NCI-H2029 treated with DMSO at 0.1 percent for 48 hours (cell line): Measurements from ENCODE around the gene LCE1E.

Source experiments
- DNase-seq: peaks from one replicate; lab custom pipeline; 2025; lab: John Stamatoyannopoulos, UW

The LCE1E gene, protein sequence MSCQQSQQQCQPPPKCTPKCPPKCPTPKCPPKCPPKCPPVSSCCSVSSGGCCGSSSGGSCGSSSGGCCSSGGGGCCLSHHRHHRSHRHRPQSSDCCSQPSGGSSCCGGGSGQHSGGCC

DNA sequence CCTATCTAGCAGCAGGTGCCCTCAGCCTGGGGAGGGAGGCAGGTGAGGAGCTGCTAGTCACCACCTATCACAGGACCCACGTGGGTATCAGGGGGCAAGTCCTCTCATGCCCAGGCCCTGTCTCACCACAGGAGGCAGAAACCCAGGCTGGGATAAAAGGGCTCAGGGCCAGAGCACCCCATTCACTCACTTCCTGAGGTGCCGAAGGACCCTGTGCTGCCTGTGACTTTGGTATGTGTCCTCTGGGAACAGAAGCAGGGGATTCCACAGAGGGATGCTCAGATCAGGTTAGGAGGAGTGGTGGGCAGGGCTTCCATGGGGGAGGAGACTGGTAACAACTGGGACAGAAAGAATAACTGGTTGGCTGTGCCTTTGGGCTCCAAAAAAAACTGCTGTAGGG lies at the start of gene LCE1E:
Gene LCE1E, plus strand, starts transcription at position 181 of the 400 bp plus-strand sequence. CDS start 1,043 bp downstream, outside the sequence.
- no peak for DNase-seq

DNA sequence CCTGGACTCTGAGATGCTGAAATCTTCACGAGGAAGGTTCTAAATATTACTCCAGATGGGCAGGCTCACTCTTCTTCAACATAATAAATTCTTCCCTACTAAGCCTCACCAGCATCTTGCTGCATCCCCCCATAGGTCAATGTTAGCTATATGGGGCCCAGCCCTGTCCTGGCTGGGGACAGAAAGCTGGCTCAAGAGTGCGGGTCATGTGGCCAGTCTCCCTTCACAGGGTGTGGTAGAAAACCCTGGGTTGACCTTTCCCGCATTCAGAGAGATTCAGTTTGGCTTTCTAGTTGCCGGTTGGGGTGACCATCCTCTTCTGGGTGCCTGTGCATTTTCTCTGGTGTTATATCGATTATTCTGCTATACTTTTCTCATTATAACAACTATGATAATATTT lies 48.1 kb upstream of the LCE1E start:
- no peak for DNase-seq

DNA sequence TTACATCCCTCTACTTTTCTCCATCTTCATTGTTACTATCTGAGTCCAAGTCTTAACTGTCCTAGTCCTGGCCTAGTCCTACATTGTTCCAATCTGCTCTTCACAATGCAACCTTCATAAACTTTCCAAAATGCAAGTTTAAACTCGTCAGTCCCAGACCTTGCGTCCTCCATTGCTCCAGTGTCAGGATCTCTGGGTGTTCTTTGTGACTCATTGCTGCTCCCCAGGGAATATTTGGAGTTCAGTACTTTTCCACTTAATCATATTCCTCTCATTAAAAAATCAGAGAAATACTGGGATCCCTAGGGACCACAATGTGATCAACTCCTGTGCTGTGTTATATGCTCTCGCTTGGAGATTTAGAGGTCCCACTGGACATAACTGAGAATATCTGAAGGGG lies 46.2 kb upstream of the LCE1E start:
- no peak for DNase-seq

DNA sequence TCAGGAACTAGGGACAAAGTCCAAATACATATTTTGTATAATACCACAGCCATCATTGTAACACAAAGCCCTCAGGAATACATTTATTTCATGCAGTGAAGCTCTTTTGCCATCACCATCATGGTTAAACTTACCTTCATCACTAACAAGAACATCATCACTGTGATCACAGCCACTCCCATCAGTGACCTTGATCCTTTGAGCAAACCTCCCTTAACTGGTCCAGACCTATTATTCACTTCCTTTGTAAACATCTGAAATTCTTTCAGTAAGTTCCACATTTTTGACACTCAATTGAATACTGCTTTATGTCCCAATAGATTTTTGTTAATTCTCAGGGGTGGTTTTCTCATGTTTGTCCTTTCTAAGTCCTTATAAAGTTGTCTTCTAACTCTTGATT lies 44.4 kb upstream of the LCE1E start:
- DNase-seq, result no peak

DNA sequence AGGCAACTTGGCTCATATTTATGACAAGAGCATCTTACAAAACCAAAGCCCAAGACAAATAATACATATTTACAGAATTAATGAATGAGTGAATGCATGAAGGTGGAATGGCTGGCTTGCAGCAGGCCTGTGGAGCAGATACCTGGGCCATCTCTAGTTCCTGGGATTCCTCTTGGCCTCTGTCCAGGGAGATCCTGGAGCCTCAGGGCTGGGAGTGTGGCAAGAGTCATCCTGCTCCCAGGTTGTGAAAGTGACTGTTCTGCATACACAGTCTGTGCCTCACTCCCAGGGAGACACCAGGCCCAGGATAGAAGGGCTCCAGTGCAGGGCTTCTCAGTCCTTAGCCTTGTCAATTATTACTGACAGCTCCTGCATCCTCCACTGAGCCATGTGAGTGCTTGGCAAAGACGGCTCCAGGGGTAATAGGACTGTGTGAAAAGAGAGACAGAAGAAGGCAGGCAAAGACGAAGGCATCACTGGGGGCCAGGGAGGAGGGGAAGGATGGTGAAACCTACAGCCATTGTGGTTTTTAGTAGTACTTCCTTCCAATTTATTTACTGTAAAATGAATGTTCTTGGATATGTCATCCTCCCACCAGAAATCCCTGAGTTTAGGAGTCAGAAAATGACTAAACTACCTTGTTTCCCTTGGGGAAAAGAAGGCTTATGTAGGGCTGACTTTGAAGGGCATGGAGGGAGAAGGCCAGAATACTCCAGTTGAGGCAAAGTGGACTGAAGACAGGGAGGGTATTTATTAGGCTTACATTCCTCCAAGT lies 42.5 kb upstream of the LCE1E start:
- DNase-seq, result no peak

DNA sequence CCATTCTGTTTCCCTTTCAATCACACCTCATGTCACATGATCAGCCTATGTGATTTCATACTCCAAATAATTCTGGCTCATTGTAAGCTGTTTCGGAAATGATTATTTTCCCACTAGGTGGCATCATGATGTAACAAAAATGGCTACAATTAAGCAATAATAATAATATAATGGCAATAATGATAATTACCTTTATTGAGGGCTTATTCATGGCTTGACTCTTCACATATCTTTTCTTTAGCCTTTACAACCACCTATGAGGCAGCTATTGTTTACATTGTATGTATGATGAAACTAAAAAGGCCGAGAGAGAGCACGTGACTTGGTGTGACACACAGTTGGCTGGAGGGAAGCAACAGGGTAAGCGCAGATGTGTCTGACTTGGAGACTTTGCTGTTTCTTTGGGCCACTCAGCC lies 40.8 kb upstream of the LCE1E start:
- DNase-seq, result no peak

DNA sequence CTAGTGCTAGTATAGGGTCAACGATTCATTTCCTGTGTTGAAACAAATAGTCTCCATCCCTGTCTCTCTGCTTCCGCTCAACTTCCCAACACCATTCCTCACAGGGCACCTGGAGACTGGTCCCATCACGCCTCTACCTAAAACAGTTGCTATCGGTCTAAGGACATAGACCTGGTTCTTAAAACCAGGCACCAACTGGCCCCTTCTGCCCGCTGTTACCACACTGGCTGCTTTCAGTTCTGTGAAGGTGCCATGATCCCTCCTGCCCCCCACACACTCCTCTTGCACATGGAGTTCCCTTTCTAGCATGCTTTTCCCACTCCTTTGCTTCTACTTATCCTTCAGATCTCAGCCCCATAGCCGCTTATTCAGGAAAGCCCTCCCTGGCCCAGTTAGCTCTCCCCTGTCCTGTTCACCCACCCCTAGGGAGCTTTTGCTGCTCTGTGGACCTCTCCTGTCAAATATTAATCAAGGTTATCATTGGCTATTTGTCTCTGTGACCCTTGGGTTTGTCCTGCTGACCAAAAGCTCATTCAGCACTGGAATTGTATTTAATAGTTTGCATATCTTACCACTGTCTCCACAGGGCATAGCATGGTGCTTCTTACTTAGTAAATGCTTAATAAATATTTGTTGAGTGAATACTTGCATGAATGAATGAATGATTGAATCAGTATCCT lies 40.2 kb upstream of the LCE1E start:
- no peak for DNase-seq

DNA sequence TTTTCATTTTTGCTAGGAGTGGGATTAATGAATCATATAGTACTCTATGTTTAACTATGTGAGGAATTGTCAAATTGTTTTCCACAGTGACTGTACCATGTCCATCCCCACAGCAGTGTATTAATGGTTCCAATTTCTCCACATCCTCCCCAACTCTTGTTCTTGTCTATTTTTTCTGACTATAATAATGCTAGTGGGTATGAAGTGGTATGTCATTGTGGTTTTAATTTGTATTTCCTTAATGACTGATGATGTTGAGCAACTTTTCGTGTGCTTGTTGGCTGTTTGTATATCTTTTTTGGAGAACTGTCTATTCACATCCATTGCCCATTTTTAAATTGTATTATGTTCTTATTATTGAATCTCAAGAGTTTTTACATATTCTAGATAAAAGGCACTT lies 38.2 kb upstream of the LCE1E start:
- no peak for DNase-seq

DNA sequence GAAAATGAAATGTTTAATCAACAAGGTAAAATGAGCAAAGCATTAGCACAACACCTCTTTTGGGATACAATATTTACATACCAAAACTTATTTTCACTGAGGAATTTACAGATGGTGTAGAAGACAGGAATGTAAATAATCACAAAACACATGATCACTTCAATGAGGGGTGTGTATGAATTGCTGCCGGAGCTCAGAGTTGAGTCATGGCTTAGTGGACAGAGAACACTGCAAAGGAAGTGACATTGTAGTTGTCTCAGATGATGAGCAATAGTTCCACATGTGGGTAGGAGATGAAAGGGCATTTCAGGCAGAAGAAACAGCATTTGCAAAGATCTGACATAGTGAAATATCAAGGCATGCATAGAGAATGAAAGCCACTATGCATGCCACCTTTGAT lies 33.8 kb upstream of the LCE1E start:
- DNase-seq, result no peak

DNA sequence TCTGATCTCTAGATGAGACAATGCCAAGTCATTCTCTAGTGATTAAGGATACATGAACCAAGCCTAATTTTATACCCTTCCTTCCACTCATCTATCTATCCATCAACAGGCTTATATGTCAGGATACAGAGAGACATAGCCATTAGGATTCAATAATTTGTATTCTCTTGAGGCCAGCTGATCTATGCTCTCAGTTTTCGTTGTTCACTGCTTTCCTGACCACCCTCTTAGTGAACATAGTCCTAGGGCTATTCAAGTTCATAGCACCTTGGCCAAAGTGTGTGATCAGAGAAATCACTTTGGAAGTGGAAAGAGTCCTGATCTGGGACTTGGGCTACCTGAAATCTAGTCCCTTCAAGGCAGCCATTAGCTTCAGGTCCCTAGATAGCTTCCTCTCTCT lies 32.5 kb upstream of the LCE1E start:
- no peak for DNase-seq

DNA sequence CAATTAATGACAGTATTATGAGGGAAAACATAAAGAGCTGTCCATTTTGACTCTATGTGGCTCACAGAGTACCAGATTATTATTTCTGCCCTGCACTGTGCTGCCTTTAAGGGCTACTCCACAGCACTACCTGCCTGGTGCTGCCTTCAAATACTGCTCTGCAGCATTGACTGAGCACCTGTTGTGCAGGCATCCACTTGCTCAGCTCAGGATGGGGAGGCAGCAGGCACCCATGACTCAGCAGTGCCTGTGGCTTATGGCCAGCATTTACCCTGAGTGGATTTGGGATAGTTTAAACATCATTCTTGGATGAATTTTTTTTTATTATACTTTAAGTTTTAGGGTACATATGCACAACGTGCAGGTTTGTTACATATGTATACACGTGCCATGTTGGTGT lies 29.2 kb upstream of the LCE1E start:
- DNase-seq, result no peak

DNA sequence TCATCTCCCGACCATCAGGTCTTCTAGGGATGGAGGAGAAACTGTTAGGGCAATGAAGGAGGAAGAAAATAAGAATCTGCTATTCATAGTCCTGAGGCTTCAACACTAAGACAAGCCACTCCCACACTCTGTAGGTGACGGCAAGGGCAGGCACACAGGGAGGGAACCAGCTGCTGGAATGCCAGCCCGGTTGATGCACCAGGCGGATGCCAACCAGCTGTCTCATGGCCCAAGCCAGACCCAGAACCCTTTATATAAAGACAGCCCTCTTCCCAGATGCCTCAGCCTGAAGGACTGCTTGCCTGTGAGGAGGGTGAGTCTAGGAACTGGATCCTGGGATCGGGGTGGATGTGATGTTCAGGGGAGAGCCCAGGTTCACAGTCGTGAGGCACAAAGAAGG lies 28.3 kb upstream of the LCE1E start, which contains the start of gene KPRP:
Gene KPRP, plus strand, starts transcription at position 279 of the 400 bp plus-strand sequence. CDS start 1,564 bp downstream, outside the sequence.
- DNase-seq, result no peak

DNA sequence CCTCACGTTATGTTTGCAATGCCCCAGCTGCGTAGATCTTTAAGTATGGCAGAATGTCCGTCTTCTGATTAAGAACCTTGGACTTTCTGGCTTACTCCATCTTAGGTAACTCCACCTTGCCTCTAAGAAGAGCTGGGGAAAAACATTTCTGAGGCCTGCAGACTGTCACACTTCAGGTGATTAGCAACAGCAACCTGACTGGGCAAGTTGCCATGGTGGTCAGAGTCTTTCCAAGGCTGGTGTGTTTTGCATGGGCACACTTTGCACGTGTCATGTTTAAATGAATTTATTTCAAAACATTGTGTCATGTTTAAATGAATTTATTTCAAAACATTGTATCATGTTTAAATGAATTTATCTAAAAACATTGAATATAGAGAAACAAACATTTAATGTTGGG lies 27.4 kb upstream of the LCE1E start:
- no peak for DNase-seq

DNA sequence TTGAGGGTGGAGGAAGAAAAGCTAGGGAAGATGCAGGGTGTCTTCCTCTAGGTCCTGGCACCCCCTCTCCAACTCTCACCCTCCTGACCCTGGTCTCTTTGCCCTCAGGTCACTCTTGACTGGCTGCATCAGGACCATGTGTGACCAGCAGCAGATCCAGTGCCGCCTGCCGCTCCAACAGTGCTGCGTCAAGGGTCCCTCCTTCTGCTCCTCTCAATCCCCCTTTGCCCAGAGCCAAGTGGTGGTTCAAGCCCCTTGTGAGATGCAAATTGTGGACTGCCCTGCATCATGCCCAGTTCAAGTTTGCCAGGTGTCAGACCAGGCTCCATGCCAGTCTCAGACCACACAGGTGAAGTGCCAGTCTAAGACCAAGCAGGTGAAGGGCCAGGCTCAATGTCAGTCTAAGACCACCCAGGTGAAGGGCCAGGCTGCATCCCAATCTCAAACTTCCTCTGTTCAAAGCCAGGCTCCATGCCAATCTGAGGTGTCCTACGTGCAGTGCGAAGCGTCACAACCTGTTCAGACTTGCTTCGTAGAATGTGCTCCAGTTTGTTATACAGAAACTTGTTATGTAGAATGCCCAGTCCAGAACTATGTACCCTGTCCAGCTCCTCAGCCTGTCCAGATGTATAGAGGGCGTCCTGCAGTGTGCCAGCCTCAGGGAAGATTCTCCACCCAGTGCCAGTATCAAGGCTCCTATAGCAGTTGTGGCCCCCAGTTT lies 26.4 kb upstream of the LCE1E start:
- no peak for DNase-seq

DNA sequence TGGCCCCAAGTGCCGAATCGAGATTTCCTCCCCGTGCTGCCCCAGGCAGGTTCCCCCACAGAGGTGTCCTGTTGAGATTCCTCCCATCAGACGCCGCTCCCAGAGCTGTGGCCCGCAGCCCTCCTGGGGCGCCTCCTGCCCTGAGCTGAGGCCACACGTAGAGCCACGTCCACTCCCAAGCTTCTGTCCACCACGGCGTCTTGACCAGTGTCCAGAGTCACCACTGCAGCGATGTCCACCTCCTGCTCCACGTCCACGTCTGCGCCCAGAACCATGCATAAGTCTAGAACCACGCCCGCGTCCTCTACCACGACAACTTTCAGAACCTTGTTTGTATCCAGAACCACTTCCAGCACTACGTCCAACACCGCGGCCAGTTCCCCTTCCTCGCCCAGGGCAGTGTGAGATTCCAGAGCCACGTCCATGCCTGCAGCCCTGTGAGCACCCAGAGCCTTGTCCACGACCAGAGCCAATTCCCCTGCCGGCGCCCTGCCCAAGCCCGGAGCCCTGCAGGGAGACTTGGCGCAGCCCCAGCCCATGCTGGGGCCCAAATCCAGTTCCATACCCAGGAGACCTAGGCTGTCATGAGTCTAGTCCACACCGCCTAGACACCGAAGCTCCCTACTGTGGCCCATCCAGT lies 25.4 kb upstream of the LCE1E start:
- no peak for DNase-seq

DNA sequence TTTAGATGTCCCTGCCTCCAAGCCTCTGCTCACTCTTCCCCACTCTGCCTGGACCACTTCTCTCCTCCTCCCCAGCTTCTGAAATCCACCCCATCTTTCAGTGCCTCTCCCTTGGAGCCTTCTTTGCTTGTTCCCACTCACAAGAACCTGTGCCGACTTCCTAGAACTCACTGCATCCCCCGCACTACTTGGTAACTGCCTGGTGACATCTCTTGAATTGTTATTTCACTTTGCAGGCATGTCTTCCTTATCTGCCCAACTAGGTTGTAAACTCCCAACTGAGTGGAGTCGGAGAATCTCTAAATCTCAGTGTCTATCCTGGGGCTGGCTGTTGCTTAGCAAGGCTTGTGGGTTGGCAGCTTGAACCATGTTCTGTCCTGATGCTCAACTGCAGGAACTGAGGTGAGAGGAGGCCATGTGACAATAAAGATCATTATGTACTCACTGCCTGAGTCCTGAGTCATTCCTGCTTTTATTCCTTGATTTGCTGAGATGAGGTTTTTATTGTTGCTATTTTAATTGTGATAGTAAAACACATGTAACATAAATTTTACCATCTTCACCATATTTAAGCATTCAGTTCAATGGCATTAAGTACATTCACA lies 24.3 kb upstream of the LCE1E start:
- DNase-seq, result no peak

DNA sequence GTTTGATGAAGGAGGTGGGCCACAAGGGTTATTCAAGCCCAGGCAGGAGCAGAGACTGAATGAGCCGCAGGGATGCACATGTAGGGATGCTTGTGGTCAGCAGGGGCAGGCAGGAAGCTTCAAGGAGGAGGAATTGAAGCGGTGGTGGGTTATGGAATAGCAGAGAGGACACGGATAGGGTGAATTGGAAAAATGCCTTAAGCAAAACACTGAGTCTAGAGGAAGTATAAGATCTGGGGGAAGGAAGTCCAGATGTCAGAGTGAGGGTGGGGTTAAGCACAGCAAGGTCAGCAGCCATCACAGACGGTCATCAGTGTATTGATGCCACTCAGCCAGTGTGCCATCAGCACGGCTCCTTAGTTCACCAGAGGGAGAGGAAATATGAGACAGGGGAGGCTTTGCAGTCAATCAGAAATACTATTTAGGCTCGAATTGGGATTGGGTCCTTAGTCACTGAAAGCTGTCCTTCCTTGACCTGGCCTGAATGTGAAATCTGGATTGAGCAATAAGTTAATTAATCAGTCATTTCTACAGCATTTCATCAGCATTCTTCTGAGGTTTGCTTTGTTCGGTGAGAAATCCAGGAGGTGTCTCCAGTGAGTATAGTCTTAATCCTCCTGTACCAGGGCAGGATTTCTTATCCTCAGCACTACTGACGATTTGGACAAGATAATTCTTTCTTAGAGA lies 17.1 kb upstream of the LCE1E start:
- no peak for DNase-seq

DNA sequence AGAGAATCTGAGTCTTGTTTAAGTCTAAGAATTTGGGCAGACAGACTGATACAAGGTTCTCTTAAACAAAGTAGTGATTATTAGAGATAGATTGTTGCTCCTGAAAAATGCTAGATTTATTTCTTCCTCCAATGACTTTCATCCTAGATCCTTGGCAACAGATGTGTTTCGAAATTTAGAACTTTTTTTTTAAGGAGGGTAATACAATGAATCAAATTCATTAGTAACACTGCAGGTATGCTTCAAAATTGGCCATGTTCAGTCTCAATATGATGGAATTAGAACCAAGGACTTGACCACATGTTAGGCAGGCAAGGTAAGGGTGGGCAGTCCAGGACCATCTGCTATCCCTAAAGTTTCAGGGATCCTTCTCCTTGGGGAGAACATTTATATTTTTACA lies 15.6 kb upstream of the LCE1E start:
- no peak for DNase-seq

DNA sequence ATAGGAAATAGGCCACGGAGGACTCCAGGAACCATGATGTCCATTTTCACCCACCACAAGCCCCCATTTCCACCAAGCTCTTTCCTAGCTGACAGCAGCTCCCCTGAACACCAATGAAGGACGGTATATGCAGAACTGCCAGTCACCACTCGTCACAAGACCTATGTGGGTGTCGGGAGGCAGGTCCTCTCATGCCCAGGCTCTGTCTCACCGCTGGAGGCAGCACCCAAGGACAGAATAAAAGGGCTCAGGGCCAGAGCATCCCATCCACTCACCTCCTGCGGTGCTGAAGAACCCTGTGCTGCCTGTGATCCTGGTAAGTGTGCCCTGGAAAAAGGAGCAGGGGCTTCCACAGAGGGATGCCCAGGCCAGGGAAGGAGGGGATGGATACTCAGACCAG lies 11.2 kb upstream of the LCE1E start, which contains the start of gene LCE1F:
Gene LCE1F, plus strand, starts transcription at position 266 of the 400 bp plus-strand sequence. CDS start 1,232 bp downstream, outside the sequence.
- DNase-seq, result no peak

DNA sequence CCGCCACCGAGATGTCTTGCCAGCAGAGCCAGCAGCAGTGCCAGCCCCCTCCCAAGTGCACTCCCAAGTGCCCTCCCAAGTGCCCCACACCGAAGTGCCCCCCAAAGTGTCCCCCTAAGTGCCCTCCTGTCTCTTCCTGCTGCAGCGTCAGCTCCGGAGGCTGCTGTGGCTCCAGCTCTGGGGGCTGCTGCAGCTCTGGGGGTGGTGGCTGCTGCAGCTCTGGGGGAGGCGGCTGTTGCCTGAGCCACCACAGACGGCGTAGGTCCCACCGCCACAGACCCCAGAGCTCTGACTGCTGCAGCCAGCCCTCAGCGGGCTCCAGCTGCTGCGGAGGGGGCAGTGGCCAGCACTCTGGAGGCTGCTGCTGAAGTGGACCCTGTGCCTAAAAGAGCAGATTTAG lies 9.7 kb upstream of the LCE1E start:
- DNase-seq, result no peak
